ENCODE data around the gene TMEM205.

The TMEM205 gene

DNA sequence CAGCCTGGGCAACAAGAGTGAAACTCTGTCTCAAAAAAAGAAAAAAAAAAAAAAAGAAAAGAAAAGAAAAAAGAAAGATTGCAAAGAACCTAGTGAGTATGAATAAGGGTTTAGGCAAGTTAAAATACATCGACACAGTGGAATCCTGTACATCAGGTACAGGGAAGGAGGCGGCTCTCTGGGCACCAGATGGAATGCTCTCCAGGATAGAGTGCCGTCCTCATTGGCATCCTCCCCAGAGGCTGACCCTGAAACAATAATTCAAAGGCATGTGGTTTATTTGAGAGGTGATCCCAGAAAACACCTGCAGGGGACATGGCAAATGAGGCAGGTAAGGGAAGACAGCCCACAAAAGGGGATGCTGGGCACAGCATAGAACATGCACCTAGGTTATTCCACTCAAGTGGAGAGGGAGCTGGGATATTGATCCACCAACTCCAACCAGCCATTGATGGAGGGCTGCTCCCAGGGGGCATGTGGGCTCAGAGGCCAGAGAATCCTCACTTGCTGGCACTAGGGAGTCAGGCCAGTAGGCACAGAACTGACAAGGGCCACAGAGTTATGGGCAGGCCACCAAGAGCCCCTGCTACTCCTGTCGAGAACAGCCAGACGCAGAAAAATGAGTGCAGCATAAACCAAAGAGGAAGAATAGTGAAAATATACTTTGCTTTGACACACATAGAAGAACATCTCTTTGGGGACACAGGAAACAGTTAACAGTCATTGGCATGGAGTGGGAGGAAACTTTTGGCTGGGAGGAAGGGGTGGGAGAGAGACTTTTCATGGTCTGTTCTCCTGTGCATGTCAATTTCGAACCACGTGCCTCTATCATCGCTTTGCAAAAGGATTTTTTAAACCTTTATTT lies 45.9 kb downstream of the TMEM205 start:
- DNase-seq (ENCODE audit: low spot score), result no peak

- no peak for DNase-seq (ENCODE audit: low spot score)
Measured at GRCh38 chr19:11296264-11296663, 49.8 kb downstream of the TMEM205 start.

DNA sequence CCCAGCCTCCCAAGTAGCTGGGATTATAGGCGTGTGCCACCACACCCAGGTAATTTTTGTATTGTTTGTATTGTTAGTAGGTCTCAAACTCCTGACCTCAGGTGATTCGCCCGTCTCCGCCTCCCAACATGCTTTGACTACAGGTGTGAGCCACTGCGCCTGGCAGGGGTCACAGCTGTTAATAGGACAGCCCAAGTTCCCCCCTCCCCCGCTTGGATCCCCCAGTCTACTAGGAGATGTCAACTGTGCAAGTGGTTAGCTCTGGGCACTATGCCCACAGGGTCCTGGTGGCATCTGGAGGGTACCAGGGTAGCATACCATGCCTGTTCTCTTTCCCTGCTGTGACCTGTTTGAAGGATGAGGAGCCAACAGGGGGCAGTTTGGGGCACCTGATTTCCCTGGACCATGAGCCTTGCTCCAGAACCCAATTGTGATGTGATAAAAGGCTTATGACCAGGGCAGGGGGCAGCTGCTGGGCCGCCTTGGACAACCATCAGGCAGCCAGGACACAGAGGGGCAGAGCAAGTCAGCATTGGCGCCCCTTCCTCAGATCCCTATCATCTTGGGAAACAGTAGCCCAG lies 50.3 kb downstream of the TMEM205 start, which contains the start of gene TSPAN16:
Gene TSPAN16 (plus strand): TSS at position 496 of the 581 bp plus-strand sequence. CDS start 138 bp downstream, outside the sequence.
- DNase-seq (ENCODE audit: low spot score), result no peak

- DNase-seq (ENCODE audit: low spot score), result no peak
Measured at GRCh38 chr19:11295180-11295579, 50.9 kb downstream of the TMEM205 start.

DNA sequence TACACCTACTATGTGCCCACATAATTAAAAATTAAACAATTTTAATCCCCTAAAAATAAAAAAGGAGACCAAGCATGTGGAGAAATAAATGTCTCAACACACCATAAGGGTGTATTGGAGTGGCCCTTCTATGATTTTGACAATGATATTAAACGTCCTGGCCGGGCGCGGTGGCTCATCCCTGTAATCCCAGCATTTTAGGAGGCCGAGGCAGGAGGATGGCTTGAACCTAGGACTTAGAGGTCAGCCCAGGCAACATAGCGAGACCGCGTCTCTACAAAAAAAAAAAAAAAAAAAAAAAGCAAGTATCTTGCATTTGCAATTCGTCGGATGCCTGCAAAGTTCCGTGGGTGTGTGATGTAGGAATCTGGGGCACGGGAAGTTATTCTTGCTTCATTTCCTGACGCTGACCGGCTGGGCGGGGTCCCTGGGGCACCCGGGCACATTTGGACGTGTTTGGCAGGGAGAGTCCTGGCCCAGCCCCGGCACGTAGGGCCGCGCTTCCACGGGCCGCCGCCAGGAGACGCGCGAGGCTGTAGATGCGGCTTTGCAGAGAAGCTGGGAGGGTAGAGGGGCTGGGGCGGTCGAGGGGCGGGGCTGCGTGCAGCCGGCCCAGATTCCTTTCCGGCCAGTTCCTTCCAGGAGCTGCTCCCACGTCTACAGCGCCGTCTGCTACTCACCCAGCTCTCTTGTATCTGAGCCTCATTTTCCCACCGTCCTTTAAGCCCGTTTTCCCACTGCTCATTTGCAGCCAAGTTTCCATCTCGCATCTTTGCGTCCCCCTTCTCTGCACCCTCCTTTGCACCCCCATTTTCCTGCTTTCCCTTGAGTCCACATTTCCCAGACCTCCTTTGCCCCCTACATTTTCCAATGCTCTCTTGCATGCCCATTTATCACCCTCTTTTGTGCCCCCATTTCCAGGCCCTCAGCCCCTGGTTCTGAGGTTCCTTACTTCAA lies 52.4 kb downstream of the TMEM205 start:
- DNase-seq (ENCODE audit: low spot score), result peak; percentile 85

Data from globus pallidus (tissue), 1 donor.